GM18505 (cell line): ENCODE measurements around the gene SPTB.
"Not testable (repeated sequence)": the region's sequence is repeated elsewhere in the genome, so short reads cannot be mapped to it uniquely, and the experiment has no call there.

Experiments used
- ATAC-seq: cut with Tn5 transposase; IDR thresholded peaks from one replicate; pipeline ENCODE4 v1.9.1; 2021; ENCODE audit not compliant: unreplicated experiment
- POLR2A ChIP-seq: IDR thresholded peaks from 4 replicates; pipeline ENCODE4 v1.6.1; 2011; ENCODE audit warnings: borderline replicate concordance; ENCODE audit not compliant: insufficient read depth, insufficient read length; ENCODE audit errors: extremely low read depth

Gene SPTB

DNA sequence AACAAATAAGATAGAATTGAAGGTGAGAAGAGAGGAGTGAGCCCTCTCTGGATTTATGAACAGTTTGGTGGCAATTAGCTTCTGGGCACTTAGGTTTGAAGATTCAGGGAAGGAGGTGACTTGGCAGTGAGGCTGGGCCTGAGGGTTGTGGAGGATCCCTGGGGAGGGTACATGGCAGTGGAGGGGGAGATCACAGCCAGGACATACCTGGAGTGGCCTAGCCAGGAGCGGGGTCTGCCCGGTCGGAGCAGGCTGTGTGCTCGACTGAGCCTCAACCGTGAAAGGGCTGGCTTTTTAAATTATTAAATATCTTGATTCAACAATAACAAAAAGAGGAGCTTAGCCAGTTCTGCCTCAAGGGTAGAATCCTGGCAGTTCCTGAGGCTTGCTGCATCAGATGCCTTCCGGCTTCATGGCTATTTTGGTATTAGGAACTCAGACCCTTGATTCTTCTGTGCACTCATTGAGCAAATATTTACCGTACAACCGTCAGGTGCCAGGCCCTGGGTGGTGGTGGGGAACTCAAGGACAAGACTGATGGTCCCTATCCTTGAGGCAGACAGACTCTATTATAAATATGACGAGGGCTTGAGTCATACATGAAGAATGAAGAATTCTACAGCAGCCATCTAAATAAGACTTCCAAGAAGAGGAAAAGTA, 73.4 kb downstream of the SPTB start:
- ATAC-seq = no peak
- TF ChIP-seq POLR2A = no peak

DNA sequence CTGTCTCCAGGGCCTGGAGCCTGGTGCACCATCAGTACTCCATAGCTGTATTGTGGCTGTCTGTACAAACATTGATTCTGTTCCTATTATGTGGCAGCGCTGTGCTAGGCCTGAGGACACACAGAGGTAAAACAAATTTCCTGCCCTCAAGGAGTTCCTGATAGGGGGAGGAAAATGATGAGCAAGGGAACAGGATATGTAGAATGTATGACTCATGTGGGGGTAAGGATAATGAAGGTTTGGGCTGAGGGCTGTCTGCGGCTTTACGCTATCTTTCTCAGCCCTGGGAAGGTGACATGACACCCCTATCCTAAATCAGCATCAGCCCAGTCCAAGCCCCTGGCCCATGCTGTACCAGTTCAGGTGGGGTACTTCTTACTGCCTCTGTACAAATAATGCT, 74.1 kb downstream of the SPTB start:
- ATAC-seq = not testable (repeated sequence)

DNA sequence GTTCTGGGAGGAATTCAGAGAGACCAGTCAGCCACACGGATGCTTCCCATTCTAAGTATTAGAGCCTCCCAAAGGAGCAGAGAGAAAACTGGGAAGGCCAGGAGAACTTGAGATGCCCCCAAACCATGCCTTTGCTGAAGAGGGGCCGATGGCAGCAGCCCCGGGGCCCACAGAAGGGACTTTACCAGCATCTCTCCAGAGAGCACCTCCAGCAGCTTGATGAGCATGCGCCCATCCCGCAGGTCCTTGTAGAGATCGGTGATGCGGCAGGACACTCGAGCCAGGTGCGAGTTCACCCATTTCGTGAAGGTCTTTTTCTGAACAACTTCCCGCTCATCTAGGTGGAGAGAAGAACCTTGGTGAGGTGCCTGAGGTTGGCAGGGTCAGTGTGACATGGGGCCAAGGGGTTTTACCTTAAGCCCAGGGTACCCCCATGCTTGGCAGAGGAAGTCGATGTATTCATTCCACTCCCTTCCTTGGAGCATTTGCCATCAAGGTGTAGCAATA, 74.9 kb downstream of the SPTB start:
- no peak for ATAC-seq
- no peak for TF ChIP-seq POLR2A

DNA sequence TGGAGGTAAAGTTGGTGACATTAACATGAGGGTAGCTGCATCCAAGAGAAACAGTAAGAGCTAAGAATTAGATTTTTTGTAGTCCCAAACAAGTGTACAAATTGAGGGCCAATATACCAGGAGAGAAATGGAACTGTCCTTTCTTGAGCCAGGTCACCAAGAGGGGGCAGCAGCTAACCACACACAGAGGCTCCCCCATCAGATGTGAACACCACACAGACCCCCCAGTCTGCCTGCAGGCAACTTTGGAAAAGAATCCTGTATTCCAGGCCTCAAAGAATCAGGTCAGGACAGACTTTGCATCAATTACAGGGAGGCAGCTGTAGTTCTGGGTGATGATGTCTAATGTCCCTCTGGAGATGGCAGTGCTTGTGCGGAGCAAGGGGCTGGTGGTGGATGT, 77.9 kb downstream of the SPTB start:
- no peak for ATAC-seq
- no peak for TF ChIP-seq POLR2A

DNA sequence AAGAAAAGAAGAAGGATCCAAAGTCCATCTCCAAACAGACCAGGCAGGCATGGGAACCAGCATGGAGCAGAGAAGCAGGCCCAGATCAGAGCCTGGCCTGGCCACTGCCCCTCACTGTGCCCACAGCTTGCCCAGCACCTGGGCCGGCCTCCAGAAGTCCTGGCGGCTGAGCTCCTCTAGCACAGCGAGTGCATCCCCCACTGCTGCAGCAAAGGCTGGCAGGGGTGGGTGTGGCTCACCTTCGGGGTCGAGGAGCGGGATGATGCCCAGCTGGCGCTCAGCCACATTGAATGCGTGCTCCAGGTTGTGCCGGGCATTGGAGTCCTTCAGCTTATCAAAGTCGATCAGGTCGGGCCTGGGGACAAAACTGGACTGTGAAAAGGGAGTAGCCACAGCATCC, 78.7 kb downstream of the SPTB start:
- ATAC-seq = no peak
- no peak for TF ChIP-seq POLR2A

DNA sequence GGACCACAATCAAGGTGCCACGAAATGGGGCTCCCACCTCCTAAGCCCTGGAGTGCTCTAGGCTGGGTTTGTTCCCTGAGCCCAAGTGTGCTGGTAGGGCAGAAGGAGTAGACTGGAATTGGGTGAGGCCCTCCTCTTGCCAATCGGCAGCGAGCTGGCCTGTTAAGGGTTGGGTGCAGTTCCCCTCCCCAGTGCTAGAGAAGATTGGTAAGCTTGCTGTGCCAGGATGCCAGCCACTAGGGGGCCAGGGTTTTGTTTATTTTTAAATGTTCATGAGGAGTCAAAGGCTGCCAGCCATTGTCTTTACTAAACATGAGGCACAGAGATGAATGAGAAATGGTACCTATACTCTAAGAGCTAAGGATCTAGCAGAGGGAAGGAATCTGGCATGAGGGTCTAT, 79.7 kb downstream of the SPTB start:
- TF ChIP-seq POLR2A = no peak
- ATAC-seq = no peak

DNA sequence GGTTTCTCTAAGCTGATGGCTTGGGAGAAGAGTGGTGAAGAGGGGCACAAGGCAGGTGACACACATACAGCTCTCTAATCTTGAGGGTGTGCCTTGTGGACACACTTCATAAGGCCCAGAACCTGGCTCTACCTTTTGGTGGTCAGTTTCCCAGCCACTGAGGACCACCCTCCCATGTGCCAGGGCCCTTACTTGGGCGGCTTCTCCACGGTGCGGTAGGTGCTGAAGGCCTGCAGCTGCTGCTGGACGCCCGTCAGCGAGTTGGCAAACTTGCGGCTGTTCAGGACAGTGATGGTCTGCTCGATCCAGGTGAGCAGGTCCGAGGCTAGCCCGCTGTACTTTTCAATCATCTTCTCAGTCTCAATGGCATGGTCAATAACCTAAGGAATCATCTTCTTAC, 80.2 kb downstream of the SPTB start:
- TF ChIP-seq POLR2A = no peak
- ATAC-seq = no peak

DNA sequence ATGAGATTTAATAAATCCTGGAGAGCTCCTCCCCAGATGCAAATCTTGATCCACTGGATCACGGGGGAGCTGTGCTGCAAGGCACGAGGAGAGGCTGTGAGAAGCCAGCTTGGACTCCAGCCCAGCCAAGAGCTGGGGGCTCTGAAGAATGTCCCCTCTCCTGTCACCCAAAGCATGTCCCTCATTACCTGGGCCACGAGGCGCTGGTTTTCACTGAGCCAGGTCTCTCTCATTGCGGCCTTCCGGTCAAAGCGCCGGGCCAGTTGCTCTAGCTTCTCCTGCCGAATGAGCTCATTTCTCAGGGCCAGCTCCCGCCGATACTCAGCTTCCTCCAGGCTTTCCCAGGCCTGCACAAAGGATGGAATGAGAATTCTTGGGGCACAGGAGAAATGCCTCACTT, 83.3 kb downstream of the SPTB start:
- no peak for TF ChIP-seq POLR2A
- ATAC-seq = no peak

DNA sequence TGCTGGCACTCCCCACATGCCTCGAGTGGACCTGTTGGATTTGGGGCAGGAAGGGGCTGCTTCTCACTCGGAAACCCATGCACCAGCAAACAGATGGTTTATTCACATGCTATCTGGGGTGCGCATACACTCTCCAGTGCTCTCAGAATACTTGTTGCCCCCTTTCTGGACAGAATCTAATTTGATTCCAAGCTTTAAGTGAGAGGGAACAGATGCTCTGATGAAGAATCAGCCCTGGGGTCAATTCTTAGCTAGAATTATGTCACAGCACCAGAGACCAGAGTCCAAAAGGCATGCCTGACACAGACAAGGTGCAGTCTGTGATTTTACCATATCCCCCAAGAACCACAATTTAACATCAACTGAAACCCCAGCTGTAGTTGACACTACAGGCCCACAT, 83.8 kb downstream of the SPTB start:
- ATAC-seq = no peak
- no peak for TF ChIP-seq POLR2A

DNA sequence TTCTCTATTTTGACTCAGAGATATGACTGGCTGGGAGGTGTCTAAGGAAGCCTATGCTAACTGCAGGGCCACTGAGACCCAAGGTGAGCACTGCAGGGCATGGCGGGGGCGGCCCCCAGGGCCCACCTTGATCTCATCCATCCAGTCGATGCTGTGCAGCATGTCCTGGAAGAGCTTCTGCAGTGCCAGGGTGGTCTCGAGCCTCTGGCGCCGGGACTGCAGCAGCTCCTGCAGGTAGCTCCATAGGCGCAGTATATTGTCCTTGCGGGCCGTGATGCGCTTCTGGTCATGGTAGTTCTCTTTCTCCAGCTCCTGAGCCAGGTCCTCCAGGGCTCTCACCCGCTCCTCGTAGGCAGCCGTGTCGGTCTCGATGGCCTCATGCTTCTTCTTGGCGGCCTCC, 84.5 kb downstream of the SPTB start:
- no peak for ATAC-seq
- TF ChIP-seq POLR2A = no peak

DNA sequence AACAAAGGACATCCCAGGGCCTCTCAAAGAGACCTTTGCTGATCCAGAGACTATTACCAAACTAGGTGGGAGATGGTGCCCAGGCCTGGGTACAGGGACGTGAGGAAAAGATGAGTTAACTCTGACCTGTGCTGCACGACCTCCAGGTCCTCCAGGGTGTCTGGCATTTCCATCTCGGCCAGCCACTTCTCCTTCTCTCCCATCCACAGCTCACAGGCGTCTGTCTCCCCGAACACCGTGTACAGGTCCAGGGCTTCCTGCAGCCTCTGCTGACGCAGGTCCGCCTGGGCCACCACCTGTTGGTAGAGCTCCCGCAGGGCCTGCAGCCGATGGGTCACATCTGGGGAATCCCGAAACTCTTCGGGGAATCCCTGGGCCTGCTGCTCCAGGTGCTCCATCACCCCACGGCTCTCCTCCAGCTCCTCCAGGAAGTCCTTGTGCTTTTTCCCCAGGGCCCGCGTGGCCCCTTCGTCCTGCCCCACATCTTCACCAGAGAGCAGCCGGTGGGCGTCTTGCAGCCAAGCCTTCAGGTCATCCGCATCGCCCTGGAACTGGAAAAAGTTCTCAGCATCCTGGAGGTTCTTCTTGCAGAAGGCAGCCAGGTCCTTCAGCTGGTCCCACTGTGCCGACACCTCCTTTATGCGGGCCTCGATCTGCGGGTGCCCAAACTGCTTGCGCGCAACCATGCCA, 86.7 kb downstream of the SPTB start:
- no peak for TF ChIP-seq POLR2A

DNA sequence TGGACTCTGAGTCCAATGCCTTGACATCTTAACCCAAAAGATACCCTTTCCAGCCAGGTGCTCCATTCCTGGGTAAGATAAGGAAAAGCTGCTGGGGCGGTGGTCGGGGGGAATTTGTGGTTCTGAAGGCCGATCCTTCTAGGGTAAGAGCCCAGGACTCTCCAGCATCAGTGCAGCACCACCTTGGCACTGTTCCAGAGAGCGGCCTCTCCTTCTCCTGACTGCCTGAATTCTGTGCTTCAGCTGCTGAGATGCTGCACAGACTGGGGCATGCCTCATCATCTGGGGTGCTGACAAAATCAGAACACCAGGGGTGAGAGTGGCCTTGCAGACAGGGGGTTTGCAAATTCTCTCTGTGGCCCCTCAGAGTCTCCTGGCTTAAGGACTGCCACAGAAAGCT, 87.5 kb downstream of the SPTB start:
- ATAC-seq = no peak
- no peak for TF ChIP-seq POLR2A

More for the DNA sequence above, 86.7 kb downstream of the SPTB start:
- no peak for ATAC-seq

DNA sequence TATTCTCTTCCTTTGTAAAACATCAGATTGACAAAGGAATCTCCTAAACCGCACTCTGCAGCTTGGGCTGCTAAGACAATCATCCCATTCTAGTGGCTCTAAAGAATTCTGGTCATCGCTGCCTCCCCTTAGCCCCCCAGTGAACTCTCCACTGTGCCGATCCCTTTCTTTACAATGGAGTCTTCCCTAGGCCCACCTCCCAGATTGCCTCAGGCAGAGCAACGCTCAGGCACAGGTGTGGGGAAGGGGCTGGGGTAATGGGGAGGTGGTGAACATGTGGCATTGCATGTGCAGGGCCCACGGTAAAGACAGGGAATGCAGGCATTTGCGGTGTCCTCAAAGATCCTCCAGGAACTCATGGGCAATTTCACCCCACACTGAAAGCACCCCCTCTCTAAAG, 89.2 kb downstream of the SPTB start:
- no peak for ATAC-seq
- no peak for TF ChIP-seq POLR2A

DNA sequence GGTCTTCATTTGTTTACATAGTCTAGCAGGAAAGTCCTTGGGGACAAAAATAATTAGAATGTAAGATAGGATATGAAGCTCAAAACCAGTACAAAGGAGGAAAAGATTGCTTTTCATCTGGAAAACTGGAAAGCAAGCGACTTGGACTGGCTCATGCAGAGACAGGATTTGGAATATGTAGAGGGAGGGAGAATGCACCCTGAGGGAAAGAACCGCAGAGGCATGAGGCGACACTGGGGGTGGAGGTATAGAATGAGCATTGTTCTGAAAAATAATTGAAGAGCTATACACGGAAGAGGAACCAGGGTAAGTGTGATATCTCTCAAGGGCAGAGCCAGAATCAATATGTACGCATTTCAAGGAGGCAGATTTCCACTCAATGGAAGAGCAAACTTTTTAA, 90.0 kb downstream of the SPTB start:
- TF ChIP-seq POLR2A = no peak
- ATAC-seq = no peak

DNA sequence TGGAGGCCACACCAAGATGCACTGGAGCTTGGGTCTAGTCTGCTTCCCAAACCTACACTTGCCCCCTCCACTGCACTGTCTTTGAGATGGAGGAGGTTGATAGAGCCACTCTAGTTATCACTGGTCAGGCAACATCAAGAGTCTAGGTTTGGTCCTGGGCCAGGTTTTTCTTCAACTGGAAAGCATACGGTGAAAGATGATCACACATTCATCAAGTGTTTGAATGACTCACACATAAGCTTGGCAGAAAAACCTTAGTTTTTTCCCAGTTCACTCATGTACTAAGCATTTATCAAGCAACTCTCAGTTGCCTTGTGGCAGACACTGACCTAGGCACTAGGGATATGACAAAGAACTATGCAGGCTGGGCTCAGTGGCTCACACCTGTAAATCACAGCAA, 91.0 kb downstream of the SPTB start:
- TF ChIP-seq POLR2A = no peak
- no peak for ATAC-seq

DNA sequence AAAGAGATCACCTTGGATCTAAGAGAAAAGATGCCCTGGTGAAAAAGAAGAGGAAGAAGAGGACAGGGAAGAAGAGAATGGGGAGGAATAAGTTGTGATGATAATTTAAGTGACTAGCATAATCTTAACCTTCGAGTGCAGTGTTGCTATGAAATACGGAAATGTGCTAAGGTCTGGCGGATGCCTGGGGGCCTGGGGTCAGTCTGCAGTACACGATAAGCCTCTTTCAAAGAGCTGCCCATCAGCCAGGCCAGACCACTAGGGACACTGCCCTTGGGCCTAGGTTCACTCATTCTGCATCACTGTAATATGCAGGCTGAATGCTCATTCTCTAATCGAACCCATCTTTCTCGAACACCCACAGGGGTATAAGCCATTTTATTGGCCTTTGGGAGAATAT, 92.1 kb downstream of the SPTB start:
- no peak for ATAC-seq
- TF ChIP-seq POLR2A = no peak
